Measurements from ENCODE around the gene SEZ6.

Gene SEZ6

GRCh38 chr17:29012535-29012934 lies 6.7 kb upstream of the SEZ6 start:
- H3K27ac ChIP-seq (ENCODE audit: low read length): no peak overlapping the region
- no peaks in the 10 kb centered on the region for H4K20me1 ChIP-seq (ENCODE audit: insufficient read depth, low read length)
- no peaks in the 10 kb centered on the region for H3K79me2 ChIP-seq (ENCODE audit: low read length)
- H3K9me3 ChIP-seq (ENCODE audit: insufficient read depth, low read length): no peaks in the 10 kb centered on the region
- H3K27me3 ChIP-seq (ENCODE audit: low read depth, low read length): peaks cover 18% of the 10 kb centered on the region
- no peak for TF ChIP-seq EZH2phosphoT487 (IDR thresholded peaks at IDR 0.05; ENCODE audit: low read depth)
- no peak for TF ChIP-seq CTCF (IDR thresholded peaks at IDR 0.05; ENCODE audit: low read depth, low read length)
- no peaks in the 10 kb centered on the region for H3K36me3 ChIP-seq (replicated peaks; ENCODE audit: low read depth, low read length)
- no peak overlapping the region for H3K9ac ChIP-seq (ENCODE audit: low read length)
- no peak overlapping the region for H2AFZ ChIP-seq (ENCODE audit: low read depth, low read length)
- no peak overlapping the region for H3K4me3 ChIP-seq (ENCODE audit: low read length)
- no peak overlapping the region for H3K4me2 ChIP-seq (ENCODE audit: low read length)
- H3K4me1 ChIP-seq (ENCODE audit: low read length): no peaks in the 10 kb centered on the region

- Histone ChIP-seq H3K36me3 (replicated peaks; ENCODE audit: low read depth, low read length) (no peaks in the 10 kb centered on the region), H3K4me1 (ENCODE audit: low read length) (no peaks in the 10 kb centered on the region), H3K4me2 (ENCODE audit: low read length) (no peak overlapping the region), H3K27me3 (ENCODE audit: low read depth, low read length) (peaks cover 17% of the 10 kb centered on the region), H4K20me1 (ENCODE audit: insufficient read depth, low read length) (no peaks in the 10 kb centered on the region), H3K9me3 (ENCODE audit: insufficient read depth, low read length) (no peaks in the 10 kb centered on the region), H3K9ac (ENCODE audit: low read length) (no peak overlapping the region), H3K79me2 (ENCODE audit: low read length) (no peaks in the 10 kb centered on the region), H3K4me3 (ENCODE audit: low read length) (no peak overlapping the region), H3K27ac (ENCODE audit: low read length) (no peak overlapping the region), H2AFZ (ENCODE audit: low read depth, low read length) (no peak overlapping the region)
- TF ChIP-seq CTCF (IDR thresholded peaks at IDR 0.05; ENCODE audit: low read depth, low read length) (no peak), EZH2phosphoT487 (IDR thresholded peaks at IDR 0.05; ENCODE audit: low read depth) (no peak)
Observed at GRCh38 chr17:29010586-29010985, 4.8 kb upstream of the SEZ6 start.

GRCh38 chr17:29010129-29010528 lies 4.3 kb upstream of the SEZ6 start:
- no peak for TF ChIP-seq EZH2phosphoT487 (IDR thresholded peaks at IDR 0.05; ENCODE audit: low read depth)
- no peak for TF ChIP-seq CTCF (IDR thresholded peaks at IDR 0.05; ENCODE audit: low read depth, low read length)
- Histone ChIP-seq H3K9ac (ENCODE audit: low read length) (no peak overlapping the region), H3K4me2 (ENCODE audit: low read length) (no peak overlapping the region)

GRCh38 chr17:29008591-29008990 lies 2.8 kb upstream of the SEZ6 start:
- Histone ChIP-seq H3K4me2 (ENCODE audit: low read length) (no peak overlapping the region), H3K27me3 (ENCODE audit: low read depth, low read length) (peaks cover 8% of the 10 kb centered on the region), H4K20me1 (ENCODE audit: insufficient read depth, low read length) (no peaks in the 10 kb centered on the region), H3K79me2 (ENCODE audit: low read length) (no peaks in the 10 kb centered on the region), H3K4me1 (ENCODE audit: low read length) (no peaks in the 10 kb centered on the region), H2AFZ (ENCODE audit: low read depth, low read length) (no peak overlapping the region), H3K27ac (ENCODE audit: low read length) (no peak overlapping the region), H3K9ac (ENCODE audit: low read length) (no peak overlapping the region), H3K4me3 (ENCODE audit: low read length) (no peak overlapping the region), H3K36me3 (replicated peaks; ENCODE audit: low read depth, low read length) (no peaks in the 10 kb centered on the region), H3K9me3 (ENCODE audit: insufficient read depth, low read length) (no peaks in the 10 kb centered on the region)
- TF ChIP-seq EZH2phosphoT487 (IDR thresholded peaks at IDR 0.05; ENCODE audit: low read depth) (no peak), CTCF (IDR thresholded peaks at IDR 0.05; ENCODE audit: low read depth, low read length) (no peak)

More at GRCh38 chr17:29010129-29010528, 4.3 kb upstream of the SEZ6 start:
- Histone ChIP-seq H3K9me3 (ENCODE audit: insufficient read depth, low read length) (no peaks in the 10 kb centered on the region), H4K20me1 (ENCODE audit: insufficient read depth, low read length) (no peaks in the 10 kb centered on the region), H3K36me3 (replicated peaks; ENCODE audit: low read depth, low read length) (no peaks in the 10 kb centered on the region), H3K79me2 (ENCODE audit: low read length) (no peaks in the 10 kb centered on the region), H3K4me1 (ENCODE audit: low read length) (no peaks in the 10 kb centered on the region), H3K4me3 (ENCODE audit: low read length) (no peak overlapping the region), H2AFZ (ENCODE audit: low read depth, low read length) (no peak overlapping the region), H3K27ac (ENCODE audit: low read length) (no peak overlapping the region), H3K27me3 (ENCODE audit: low read depth, low read length) (peaks cover 16% of the 10 kb centered on the region)

Data from OCI-LY3 (cell line).